ENCODE results near the gene RAB9A.
"Not testable (repeated sequence)": the region's sequence is repeated elsewhere in the genome, so short reads cannot be mapped to it uniquely, and the experiment has no call there.

RAB9A gene

GRCh38 chrX:13703135-13703534 is 14.2 kb downstream of the RAB9A start:
- DNase-seq = no peak

GRCh38 chrX:13703589-13703988 is 14.7 kb downstream of the RAB9A start:
- DNase-seq = no peak

- DNase-seq = no peak
These were observed 22.2 kb downstream of the RAB9A start for GRCh38 chrX:13711141-13711540.

- no peak for DNase-seq
These were observed 27.5 kb downstream of the RAB9A start for GRCh38 chrX:13716455-13716854.

GRCh38 chrX:13716905-13717304 is 28.0 kb downstream of the RAB9A start:
- peak; percentile 41 for DNase-seq

GRCh38 chrX:13717700-13718472 is 29.0 kb downstream of the RAB9A start:
- DNase-seq = no peak

GRCh38 chrX:13719192-13719856 is 30.4 kb downstream of the RAB9A start:
- DNase-seq = no peak

- DNase-seq = no peak
These were observed 32.4 kb downstream of the RAB9A start for GRCh38 chrX:13721371-13721770.

GRCh38 chrX:13721819-13722519 is 33.0 kb downstream of the RAB9A start:
- DNase-seq = no peak

- peak; percentile 27 for DNase-seq
These were observed 36.0 kb downstream of the RAB9A start for GRCh38 chrX:13724878-13725277.

GRCh38 chrX:13726583-13726982 is 37.7 kb downstream of the RAB9A start:
- not testable (repeated sequence) for DNase-seq

GRCh38 chrX:13730523-13730922 is 41.6 kb downstream of the RAB9A start:
- not testable (repeated sequence) for DNase-seq

GRCh38 chrX:13732246-13733067 is 43.5 kb downstream of the RAB9A start:
- DNase-seq = no peak

GRCh38 chrX:13733506-13733905 is 44.6 kb downstream of the RAB9A start:
- no peak for DNase-seq

- DNase-seq = peak; percentile 89
These were observed 45.6 kb downstream of the RAB9A start, which contains the start of the genes OFD1 and TRAPPC2 for GRCh38 chrX:13734278-13735172. TSS of gene OFD1 (plus strand) at chrX:13734748. CDS start at chrX:13735072, 324 bp downstream. TSS of gene TRAPPC2 (minus strand) at chrX:13734620. CDS start at chrX:13719963, 14,657 bp downstream.

GRCh38 chrX:13741695-13742094 is 52.8 kb downstream of the RAB9A start:
- DNase-seq = no peak

GRCh38 chrX:13742397-13743176 is 53.7 kb downstream of the RAB9A start:
- DNase-seq = peak; percentile 15

GRCh38 chrX:13747836-13748235 is 58.9 kb downstream of the RAB9A start:
- no peak for DNase-seq

- no peak for DNase-seq
These were observed 59.6 kb downstream of the RAB9A start for GRCh38 chrX:13748486-13748885.

GRCh38 chrX:13750204-13750603 is 61.3 kb downstream of the RAB9A start:
- no peak for DNase-seq

- DNase-seq = no peak
These were observed 61.9 kb downstream of the RAB9A start for GRCh38 chrX:13750812-13751211.

Data from effector CD4-positive, alpha-beta T cell (primary cell).